ENCODE data around the gene AKT1.

AKT1 gene

GRCh38 chr14:104799244-104800014 is 3.9 kb upstream of the AKT1 start:
- DNase-seq (ENCODE audit: low read depth): no peak

- no peak for DNase-seq (ENCODE audit: low read depth)
These were observed 3.0 kb upstream of the AKT1 start for GRCh38 chr14:104798300-104799243.

- DNase-seq (ENCODE audit: low read depth): no peak
These were observed 1.8 kb upstream of the AKT1 start for GRCh38 chr14:104797115-104798044.

GRCh38 chr14:104796687-104797081 is 1.1 kb upstream of the AKT1 start:
- DNase-seq (ENCODE audit: low read depth): no peak

- peak; percentile 35 for DNase-seq (ENCODE audit: low read depth)
These were observed 486 bp upstream of the AKT1 start for GRCh38 chr14:104795781-104796686.

- no peak for DNase-seq (ENCODE audit: low read depth)
These were observed 936 bp downstream of the AKT1 start for GRCh38 chr14:104794631-104794992.

- DNase-seq (ENCODE audit: low read depth): no peak
These were observed 1.4 kb downstream of the AKT1 start for GRCh38 chr14:104794099-104794498.

- DNase-seq (ENCODE audit: low read depth): no peak
These were observed 1.9 kb downstream of the AKT1 start for GRCh38 chr14:104793703-104793959.

- no peak for DNase-seq (ENCODE audit: low read depth)
These were observed 2.4 kb downstream of the AKT1 start for GRCh38 chr14:104792945-104793702.

- DNase-seq (ENCODE audit: low read depth): no peak
These were observed 3.3 kb downstream of the AKT1 start for GRCh38 chr14:104792101-104792884.

- DNase-seq (ENCODE audit: low read depth): no peak
These were observed 4.1 kb downstream of the AKT1 start for GRCh38 chr14:104791425-104791824.

- DNase-seq (ENCODE audit: low read depth): no peak
These were observed 5.5 kb downstream of the AKT1 start for GRCh38 chr14:104789752-104790743.

GRCh38 chr14:104788873-104789663 is 6.5 kb downstream of the AKT1 start:
- no peak for DNase-seq (ENCODE audit: low read depth)

- no peak for DNase-seq (ENCODE audit: low read depth)
These were observed 7.3 kb downstream of the AKT1 start for GRCh38 chr14:104788161-104788818.

GRCh38 chr14:104787736-104788135 is 7.8 kb downstream of the AKT1 start:
- DNase-seq (ENCODE audit: low read depth): no peak

GRCh38 chr14:104786726-104787675 is 8.5 kb downstream of the AKT1 start:
- DNase-seq (ENCODE audit: low read depth): no peak
